HepG2 (cell line): ENCODE results near the gene ELP5. TPM values are rescaled to one million over a fixed set of nuclear protein-coding genes. Genes with fewer than 3 reads are reported as not detected.

ENCODE experiments used
- CBX2 ChIP-seq, 2 experiments: fragments of 200-600 bp in 1 of 2; sonication (generic); formaldehyde crosslinking in 1 of 2; IDR thresholded peaks; 2 replicates each; pipeline versions ENCODE4 v1.7.0 to v1.8.1; 2018 to 2022; ENCODE audit warnings: low read depth in 2 of 2, low read length in 1 of 2, mild to moderate bottlenecking in 1 of 2, missing genetic modification reagents in 1 of 2
- CBX5 ChIP-seq: sonication (generic); formaldehyde crosslinking; IDR thresholded peaks from 2 replicates; pipeline ENCODE4 v1.4.0; 2020; ENCODE audit warnings: missing genetic modification reagents, borderline replicate concordance
- FUBP1 ChIP-seq: sonication (generic); formaldehyde crosslinking; IDR thresholded peaks from 2 replicates; pipeline ENCODE4 v1.5.1; 2020; ENCODE audit warnings: missing genetic modification reagents, mild to moderate bottlenecking, borderline replicate concordance
- HES4 ChIP-seq: sonication (generic); formaldehyde crosslinking; IDR thresholded peaks from 2 replicates; pipeline ENCODE4 v1.9.0; 2021; ENCODE audit warnings: mild to moderate bottlenecking, missing genetic modification reagents, borderline replicate concordance
- HIVEP1 ChIP-seq: sonication (generic); formaldehyde crosslinking; IDR thresholded peaks from 2 replicates; pipeline ENCODE4 v1.4.0; 2020; ENCODE audit warnings: mild to moderate bottlenecking, missing genetic modification reagents
- KLF11 ChIP-seq: IDR thresholded peaks from 2 replicates; pipeline ENCODE4 v1.6.1; 2016; ENCODE audit warnings: missing compliant biosample characterization
- MAZ ChIP-seq, 2 experiments: sonication (generic) in 1 of 2; formaldehyde crosslinking in 1 of 2; IDR thresholded peaks; 2 replicates each; pipeline versions ENCODE4 v1.5.0 to v1.6.1; 2012 to 2020; ENCODE audit warnings: low read depth in 2 of 2, mild to moderate bottlenecking in 2 of 2, borderline replicate concordance in 1 of 2, improper control_type of control experiment in 1 of 2, low read length in 1 of 2, missing genetic modification reagents in 1 of 2, moderate library complexity in 1 of 2
- MBD4 ChIP-seq: IDR thresholded peaks from 2 replicates; pipeline ENCODE4 v1.6.1; 2012; ENCODE audit warnings: low read length, inconsistent platforms, borderline replicate concordance
- MXD4 ChIP-seq: IDR thresholded peaks from 2 replicates; pipeline ENCODE4 v1.6.1; 2016; ENCODE audit warnings: mild to moderate bottlenecking, missing biosample characterization, missing genetic modification reagents
- PCBP2 ChIP-seq: fragments of 200-400 bp; formaldehyde crosslinking; optimal IDR thresholded peaks from 2 replicates; pipeline ENCODE3; 2018; ENCODE audit warnings: low read length, low read depth; ENCODE audit not compliant: poor library complexity, severe bottlenecking
- POGZ ChIP-seq: sonication (generic); formaldehyde crosslinking; IDR thresholded peaks from 2 replicates; pipeline ENCODE4 v1.4.0; 2020; ENCODE audit warnings: mild to moderate bottlenecking, missing genetic modification reagents
- SAP130 ChIP-seq: IDR thresholded peaks from 2 replicates; pipeline ENCODE4 v1.6.1; 2016; ENCODE audit warnings: low read depth
- SIN3B ChIP-seq: fragments of 150-350 bp; IDR thresholded peaks from 2 replicates; pipeline ENCODE4 v1.6.1; 2014; ENCODE audit warnings: low read length
- SNRNP70 ChIP-seq: fragments of 200-400 bp; formaldehyde crosslinking; IDR thresholded peaks from 2 replicates; pipeline ENCODE4 v1.6.1; 2017; ENCODE audit warnings: mild to moderate bottlenecking, low read depth, low read length, moderate library complexity
- ZNF205 ChIP-seq: IDR thresholded peaks from 2 replicates; pipeline ENCODE4 v1.6.1; 2018; ENCODE audit warnings: missing biosample characterization, missing genetic modification reagents
- ZNF280B ChIP-seq: sonication (generic); formaldehyde crosslinking; IDR thresholded peaks from 2 replicates; pipeline ENCODE4 v1.5.0; 2020; ENCODE audit warnings: missing genetic modification reagents, mild to moderate bottlenecking, borderline replicate concordance
- ZNF451 ChIP-seq: sonication (generic); formaldehyde crosslinking; IDR thresholded peaks from 2 replicates; pipeline ENCODE4 v1.5.0; 2020; ENCODE audit warnings: mild to moderate bottlenecking, missing genetic modification reagents
- ZNF580 ChIP-seq: IDR thresholded peaks from 2 replicates; pipeline ENCODE4 v1.6.1; 2016; ENCODE audit warnings: low read depth, borderline replicate concordance
- ZNF605 ChIP-seq: sonication (generic); formaldehyde crosslinking; IDR thresholded peaks from 2 replicates; pipeline ENCODE4 v1.8.0; 2022; ENCODE audit warnings: mild to moderate bottlenecking, missing genetic modification reagents
- ZNF749 ChIP-seq: sonication (generic); formaldehyde crosslinking; IDR thresholded peaks from 2 replicates; pipeline ENCODE4 v1.8.0; 2022; ENCODE audit warnings: mild to moderate bottlenecking, missing genetic modification reagents, moderate library complexity, borderline replicate concordance
- ZNF75D ChIP-seq: sonication (generic); formaldehyde crosslinking; IDR thresholded peaks from 2 replicates; pipeline ENCODE4 v1.8.1; 2023; ENCODE audit warnings: missing genetic modification reagents, mild to moderate bottlenecking, borderline replicate concordance
- ZNF816 ChIP-seq: sonication (generic); formaldehyde crosslinking; IDR thresholded peaks from 2 replicates; pipeline ENCODE4 v1.8.0; 2022; ENCODE audit warnings: missing genetic modification reagents, mild to moderate bottlenecking, borderline replicate concordance
- polyA plus RNA-seq, 8 experiments: library from polyadenylated mRNA; depleted of rRNA in 3 of 8; stranded (reverse) in 7 of 8; unstranded in 1 of 8; fragments of >200 nt; fragmentation: Illumina TruSeq in 4 of 8; extraction: Trizol in 4 of 8; gene quantifications; 2 replicates each; pipeline versions ENCODE4 v1.2.1 to v1.2.3, GENCODE V29; 2011 to 2016; ENCODE audit warnings: low read depth in 4 of 8, missing spikeins in 1 of 8, mixed read lengths in 1 of 8; ENCODE audit not compliant: insufficient read depth in 1 of 8
- total RNA-seq, 5 experiments: library from RNA; depleted of rRNA; stranded (reverse); fragments of >200 nt; fragmentation: Illumina TruSeq; extraction: Trizol; gene quantifications; 2 replicates each; pipeline ENCODE4 v1.2.3, GENCODE V29; 2016; ENCODE audit warnings: low read depth in 1 of 5

ELP5 gene
- total and polyA plus RNA-seq, 2 of the 13 experiments (the other 11 are each of a cell fraction or from before 2014, with no cell fraction given) = 67.6 to 69.8 TPM

GRCh38 chr17:7242717-7243452, 9.1 kb upstream of the ELP5 start (continued):
- TF ChIP-seq ZNF580 (CRISPR knock-in tag) = 0 out of 2 replicates have a peak, but pooled peaks have one; percentile 63
- peak; percentile 88 for TF ChIP-seq CBX5 (CRISPR knock-in tag)
- no peak; the same call in 1 of the 2 replicates for TF ChIP-seq HIVEP1 (CRISPR knock-in tag)
- TF ChIP-seq CBX2 (IDR thresholded peaks at IDR 0.05; ENCODE audit: low read depth, low read length) = no peak
- TF ChIP-seq CBX2 (CRISPR knock-in tag; IDR thresholded peaks at IDR 0.05; ENCODE audit: low read depth) = no peak
- no peak for TF ChIP-seq ZNF75D
- 0 out of 2 replicates have a peak, but pooled peaks have one; percentile 83 for TF ChIP-seq MBD4
- TF ChIP-seq SIN3B = peak; percentile 68
- 0 out of 2 replicates have a peak, but pooled peaks have one; percentile 31 for TF ChIP-seq KLF11
- 0 out of 2 replicates have a peak, but pooled peaks have one; percentile 18 for TF ChIP-seq HES4
- peak; percentile 96 for TF ChIP-seq SAP130 (CRISPR knock-in tag)
- peak; percentile 59; the same call in 1 of the 2 replicates for TF ChIP-seq POGZ
- TF ChIP-seq PCBP2 = no peak
- TF ChIP-seq MAZ (IDR thresholded peaks at IDR 0.05; ENCODE audit: borderline replicate concordance, low read depth, low read length) = peak; percentile 82; the same call in 1 of the 2 replicates
- TF ChIP-seq MAZ (CRISPR knock-in tag; IDR thresholded peaks at IDR 0.05; ENCODE audit: low read depth) = no peak; the same call in none of the 2 replicates
- TF ChIP-seq ZNF205 (CRISPR knock-in tag) = 0 out of 2 replicates have a peak, but pooled peaks have one; percentile 63
- TF ChIP-seq ZNF816 = no peak
- TF ChIP-seq ZNF749 (CRISPR knock-in tag) = peak; percentile 24; the same call in 1 of the 2 replicates
- TF ChIP-seq FUBP1 (CRISPR knock-in tag) = peak; percentile 86; the same call in 1 of the 2 replicates
- TF ChIP-seq MXD4 (CRISPR knock-in tag) = peak; percentile 68; the same call in 1 of the 2 replicates
- no peak for TF ChIP-seq SNRNP70
- TF ChIP-seq ZNF451 (CRISPR knock-in tag) = no peak
- TF ChIP-seq ZNF605 (CRISPR knock-in tag) = 0 out of 2 replicates have a peak, but pooled peaks have one; percentile 52
- peak; percentile 67; the same call in 1 of the 2 replicates for TF ChIP-seq ZNF280B (CRISPR knock-in tag)
